ENCODE measurements around the gene XYLT1. TPM values are rescaled to one million over a fixed set of nuclear protein-coding genes. Genes with fewer than 3 reads are reported as not detected.

Gene XYLT1
- polyA plus RNA-seq, 1 donor from 2014 or later = 3.3 TPM

DNA sequence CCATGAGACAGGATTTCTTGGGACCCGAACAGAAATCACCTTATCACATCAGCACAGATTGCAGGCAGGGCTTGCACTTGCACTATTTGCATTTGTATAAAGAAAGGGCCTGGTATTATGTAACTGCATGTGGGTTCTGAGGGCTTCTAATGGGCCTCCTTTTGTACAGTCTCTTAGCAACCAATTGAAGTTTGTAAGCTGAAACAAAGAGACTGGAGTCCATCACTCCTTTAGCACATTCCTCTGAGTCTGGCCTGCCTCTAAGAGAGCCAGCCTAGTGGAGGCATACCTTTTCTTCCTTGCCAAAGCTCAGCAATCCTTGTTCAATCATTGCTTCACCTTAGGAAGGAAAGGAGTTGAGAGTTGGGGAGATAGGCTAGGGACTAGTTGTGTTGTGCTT, 387.1 kb downstream of the XYLT1 start:
- H3K9me2 ChIP-seq (ENCODE audit: insufficient read depth, low read length) = no peaks in the 10 kb centered on the region
- H3K36me3 ChIP-seq (ENCODE audit: insufficient read depth, low read length) = no peaks in the 10 kb centered on the region
- no peaks in the 10 kb centered on the region for H3K9me3 ChIP-seq (ENCODE audit: low read length)
- no peak overlapping the region for H3K4me2 ChIP-seq (ENCODE audit: low read length)
- H3K27me3 ChIP-seq (ENCODE audit: insufficient read depth, low read depth, low read length) = no peaks in the 10 kb centered on the region
- peak overlapping the region; percentile 56 for H3K27ac ChIP-seq (ENCODE audit: low read length)
- no peaks in the 10 kb centered on the region for H3F3A ChIP-seq (ENCODE audit: insufficient read depth, low read length, poor library complexity, severe bottlenecking)
- TF ChIP-seq MXI1 (conservative IDR thresholded peaks at IDR 0.05; ENCODE audit: poor library complexity, severe bottlenecking) = no peak
- no peak for TF ChIP-seq TAF1 (IDR thresholded peaks at IDR 0.05; ENCODE audit: low read depth)
- TF ChIP-seq, protein P1, sequence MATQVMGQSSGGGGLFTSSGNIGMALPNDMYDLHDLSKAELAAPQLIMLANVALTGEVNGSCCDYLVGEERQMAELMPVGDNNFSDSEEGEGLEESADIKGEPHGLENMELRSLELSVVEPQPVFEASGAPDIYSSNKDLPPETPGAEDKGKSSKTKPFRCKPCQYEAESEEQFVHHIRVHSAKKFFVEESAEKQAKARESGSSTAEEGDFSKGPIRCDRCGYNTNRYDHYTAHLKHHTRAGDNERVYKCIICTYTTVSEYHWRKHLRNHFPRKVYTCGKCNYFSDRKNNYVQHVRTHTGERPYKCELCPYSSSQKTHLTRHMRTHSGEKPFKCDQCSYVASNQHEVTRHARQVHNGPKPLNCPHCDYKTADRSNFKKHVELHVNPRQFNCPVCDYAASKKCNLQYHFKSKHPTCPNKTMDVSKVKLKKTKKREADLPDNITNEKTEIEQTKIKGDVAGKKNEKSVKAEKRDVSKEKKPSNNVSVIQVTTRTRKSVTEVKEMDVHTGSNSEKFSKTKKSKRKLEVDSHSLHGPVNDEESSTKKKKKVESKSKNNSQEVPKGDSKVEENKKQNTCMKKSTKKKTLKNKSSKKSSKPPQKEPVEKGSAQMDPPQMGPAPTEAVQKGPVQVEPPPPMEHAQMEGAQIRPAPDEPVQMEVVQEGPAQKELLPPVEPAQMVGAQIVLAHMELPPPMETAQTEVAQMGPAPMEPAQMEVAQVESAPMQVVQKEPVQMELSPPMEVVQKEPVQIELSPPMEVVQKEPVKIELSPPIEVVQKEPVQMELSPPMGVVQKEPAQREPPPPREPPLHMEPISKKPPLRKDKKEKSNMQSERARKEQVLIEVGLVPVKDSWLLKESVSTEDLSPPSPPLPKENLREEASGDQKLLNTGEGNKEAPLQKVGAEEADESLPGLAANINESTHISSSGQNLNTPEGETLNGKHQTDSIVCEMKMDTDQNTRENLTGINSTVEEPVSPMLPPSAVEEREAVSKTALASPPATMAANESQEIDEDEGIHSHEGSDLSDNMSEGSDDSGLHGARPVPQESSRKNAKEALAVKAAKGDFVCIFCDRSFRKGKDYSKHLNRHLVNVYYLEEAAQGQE (IDR thresholded peaks at IDR 0.05; ENCODE audit: borderline replicate concordance) = peak; percentile 17
- no peak for TF ChIP-seq POLR2AphosphoS5 (IDR thresholded peaks at IDR 0.05)
- TF ChIP-seq SMC3 (conservative IDR thresholded peaks at IDR 0.05; ENCODE audit: poor library complexity) = no peak
- TF ChIP-seq EZH2 (IDR thresholded peaks at IDR 0.05; ENCODE audit: borderline replicate concordance, insufficient read depth, low read length, poor library complexity, severe bottlenecking) = no peak
- peak; percentile 20 for TF ChIP-seq RAD21 (conservative IDR thresholded peaks at IDR 0.05)
- TF ChIP-seq, protein P2, sequence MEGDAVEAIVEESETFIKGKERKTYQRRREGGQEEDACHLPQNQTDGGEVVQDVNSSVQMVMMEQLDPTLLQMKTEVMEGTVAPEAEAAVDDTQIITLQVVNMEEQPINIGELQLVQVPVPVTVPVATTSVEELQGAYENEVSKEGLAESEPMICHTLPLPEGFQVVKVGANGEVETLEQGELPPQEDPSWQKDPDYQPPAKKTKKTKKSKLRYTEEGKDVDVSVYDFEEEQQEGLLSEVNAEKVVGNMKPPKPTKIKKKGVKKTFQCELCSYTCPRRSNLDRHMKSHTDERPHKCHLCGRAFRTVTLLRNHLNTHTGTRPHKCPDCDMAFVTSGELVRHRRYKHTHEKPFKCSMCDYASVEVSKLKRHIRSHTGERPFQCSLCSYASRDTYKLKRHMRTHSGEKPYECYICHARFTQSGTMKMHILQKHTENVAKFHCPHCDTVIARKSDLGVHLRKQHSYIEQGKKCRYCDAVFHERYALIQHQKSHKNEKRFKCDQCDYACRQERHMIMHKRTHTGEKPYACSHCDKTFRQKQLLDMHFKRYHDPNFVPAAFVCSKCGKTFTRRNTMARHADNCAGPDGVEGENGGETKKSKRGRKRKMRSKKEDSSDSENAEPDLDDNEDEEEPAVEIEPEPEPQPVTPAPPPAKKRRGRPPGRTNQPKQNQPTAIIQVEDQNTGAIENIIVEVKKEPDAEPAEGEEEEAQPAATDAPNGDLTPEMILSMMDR (IDR thresholded peaks at IDR 0.05; ENCODE audit: poor library complexity, severe bottlenecking) = no peak
- TF ChIP-seq EP300 (conservative IDR thresholded peaks at IDR 0.05; ENCODE audit: poor library complexity, severe bottlenecking) = peak; percentile 30
- H2AFZ ChIP-seq (ENCODE audit: low read depth, low read length) = no peak overlapping the region
- no peak overlapping the region for H3K4me3 ChIP-seq (ENCODE audit: low read length)
- H3K79me2 ChIP-seq (replicated peaks; ENCODE audit: insufficient read depth, low read length) = no peaks in the 10 kb centered on the region
- H3K9ac ChIP-seq (ENCODE audit: low read length) = no peak overlapping the region
- H4K20me1 ChIP-seq (ENCODE audit: insufficient read depth) = no peaks in the 10 kb centered on the region

DNA sequence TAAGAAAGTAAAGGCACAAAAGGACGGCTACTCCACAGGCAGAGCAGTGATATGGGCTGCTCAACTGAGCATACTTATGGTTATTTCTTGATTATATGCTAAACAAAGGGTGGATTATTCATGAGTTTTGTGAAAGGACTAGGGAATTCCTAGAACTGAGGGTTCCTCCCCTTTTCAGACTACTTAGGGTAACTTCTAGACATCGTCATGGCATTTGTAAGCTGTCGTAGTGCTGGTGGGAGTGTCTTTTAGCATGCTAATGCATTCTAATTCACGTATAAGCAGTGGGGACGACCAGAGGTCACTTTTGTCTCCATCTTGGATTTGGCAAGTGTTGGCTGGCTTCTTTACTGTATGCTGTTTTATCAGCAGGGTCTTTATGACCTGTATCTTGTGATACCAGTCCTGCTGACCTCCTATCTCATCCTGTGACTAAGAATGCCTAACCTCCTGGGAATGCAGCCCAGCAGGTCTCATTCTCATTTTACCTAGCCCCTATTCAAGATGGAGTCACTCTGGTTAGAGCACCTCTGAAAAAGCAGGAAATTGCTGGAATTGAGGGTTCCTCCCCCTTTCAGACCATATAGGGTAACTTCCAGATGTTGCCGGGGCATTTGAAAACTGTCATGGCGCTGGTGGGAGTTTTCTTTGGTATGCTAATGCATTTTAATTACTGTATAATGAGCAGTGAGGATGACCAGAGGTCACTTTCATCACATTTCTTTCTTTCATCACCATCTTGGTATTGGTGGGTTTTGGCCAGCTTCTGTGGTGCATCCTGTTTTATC, 388.5 kb downstream of the XYLT1 start:
- Histone ChIP-seq H3K9me2 (ENCODE audit: insufficient read depth, low read length) (no peaks in the 10 kb centered on the region), H3K27ac (ENCODE audit: low read length) (no peak overlapping the region), H3K79me2 (replicated peaks; ENCODE audit: insufficient read depth, low read length) (no peaks in the 10 kb centered on the region), H3K9me3 (ENCODE audit: low read length) (no peaks in the 10 kb centered on the region), H4K20me1 (ENCODE audit: insufficient read depth) (no peaks in the 10 kb centered on the region), H3K36me3 (ENCODE audit: insufficient read depth, low read length) (no peaks in the 10 kb centered on the region), H3K4me3 (ENCODE audit: low read length) (no peak overlapping the region), H3K27me3 (ENCODE audit: insufficient read depth, low read depth, low read length) (no peaks in the 10 kb centered on the region), H3K9ac (ENCODE audit: low read length) (no peak overlapping the region), H2AFZ (ENCODE audit: low read depth, low read length) (no peak overlapping the region), H3K4me2 (ENCODE audit: low read length) (no peak overlapping the region), H3F3A (ENCODE audit: insufficient read depth, low read length, poor library complexity, severe bottlenecking) (no peaks in the 10 kb centered on the region)
- TF ChIP-seq, protein P2 (IDR thresholded peaks at IDR 0.05; ENCODE audit: poor library complexity, severe bottlenecking) = no peak
- no peak for TF ChIP-seq EZH2 (IDR thresholded peaks at IDR 0.05; ENCODE audit: borderline replicate concordance, insufficient read depth, low read length, poor library complexity, severe bottlenecking)
